GF-D8 (cell line): ENCODE measurements around the gene SLC29A4.

ENCODE experiments used
- DNase-seq: peaks from one replicate; lab custom pipeline; 2025; lab: John Stamatoyannopoulos, UW

Gene SLC29A4

GRCh38 chr7:5324961-5325360 is 42.2 kb downstream of the SLC29A4 start:
- no peak for DNase-seq

- no peak for DNase-seq
Measured at GRCh38 chr7:5330288-5330687, 47.5 kb downstream of the SLC29A4 start.

GRCh38 chr7:5332579-5332978 is 49.8 kb downstream of the SLC29A4 start:
- no peak for DNase-seq

- no peak for DNase-seq
Measured at GRCh38 chr7:5333121-5334045, 50.6 kb downstream of the SLC29A4 start.

GRCh38 chr7:5334671-5335070 is 51.9 kb downstream of the SLC29A4 start:
- no peak for DNase-seq

- DNase-seq, result no peak
Measured at GRCh38 chr7:5337047-5337446, 54.3 kb downstream of the SLC29A4 start.

GRCh38 chr7:5339955-5340354 is 57.2 kb downstream of the SLC29A4 start:
- DNase-seq, result no peak

- DNase-seq, result no peak
Measured at GRCh38 chr7:5342631-5343030, 59.9 kb downstream of the SLC29A4 start.

- DNase-seq, result no peak
Measured at GRCh38 chr7:5343884-5344283, 61.1 kb downstream of the SLC29A4 start.

- DNase-seq, result no peak
Measured at GRCh38 chr7:5344342-5344741, 61.6 kb downstream of the SLC29A4 start.

GRCh38 chr7:5345171-5345570 is 62.4 kb downstream of the SLC29A4 start:
- DNase-seq, result no peak

GRCh38 chr7:5345671-5346070 is 62.9 kb downstream of the SLC29A4 start:
- DNase-seq, result no peak

GRCh38 chr7:5348134-5349004 is 65.6 kb downstream of the SLC29A4 start:
- DNase-seq, result no peak

GRCh38 chr7:5349005-5349380 is 66.2 kb downstream of the SLC29A4 start:
- no peak for DNase-seq

- DNase-seq, result no peak
Measured at GRCh38 chr7:5349437-5350173, 66.9 kb downstream of the SLC29A4 start.

GRCh38 chr7:5350174-5350463 is 67.4 kb downstream of the SLC29A4 start:
- DNase-seq, result no peak

GRCh38 chr7:5350600-5351385 is 68.0 kb downstream of the SLC29A4 start:
- DNase-seq, result no peak

GRCh38 chr7:5351507-5352265 is 68.9 kb downstream of the SLC29A4 start:
- DNase-seq, result no peak

- no peak for DNase-seq
Measured at GRCh38 chr7:5352440-5353010, 69.8 kb downstream of the SLC29A4 start.

GRCh38 chr7:5354460-5355232 is 71.9 kb downstream of the SLC29A4 start:
- no peak for DNase-seq
